ENCODE results near the gene PARVA.

The PARVA gene

GRCh38 chr11:12564012-12564411 lies 186.6 kb downstream of the PARVA start:
- no peak for DNase-seq

- no peak for DNase-seq
Measured at GRCh38 chr11:12565406-12565805, 188.0 kb downstream of the PARVA start.

GRCh38 chr11:12567746-12568460 lies 190.5 kb downstream of the PARVA start:
- no peak for DNase-seq

GRCh38 chr11:12569499-12570425 lies 192.4 kb downstream of the PARVA start:
- no peak for DNase-seq

- no peak for DNase-seq
Measured at GRCh38 chr11:12573707-12574485, 196.5 kb downstream of the PARVA start.

- no peak for DNase-seq
Measured at GRCh38 chr11:12577725-12578644, 200.6 kb downstream of the PARVA start.

GRCh38 chr11:12581416-12581815 lies 204.0 kb downstream of the PARVA start:
- DNase-seq: no peak

GRCh38 chr11:12581923-12582322 lies 204.6 kb downstream of the PARVA start:
- no peak for DNase-seq
